Measurements from ENCODE around the gene NR2E3. TPM values are rescaled to one million over a fixed set of nuclear protein-coding genes. Genes with fewer than 3 reads are reported as not detected.

Gene NR2E3
- total RNA-seq, 2 experiments from 2014 or later = not detected

- Histone ChIP-seq H3K4me3 (ENCODE audit: low read depth, low read length, poor library complexity, severe bottlenecking) (no peak overlapping the region), H3K36me3 (ENCODE audit: insufficient read depth, low read length) (peaks cover 11% of the 10 kb centered on the region), H3K27ac (ENCODE audit: low read depth, low read length, poor library complexity, severe bottlenecking) (no peak overlapping the region), H4K20me1 (ENCODE audit: insufficient read depth, low read length) (no peaks in the 10 kb centered on the region), H3K79me2 (ENCODE audit: insufficient read depth, low read depth, low read length) (no peaks in the 10 kb centered on the region), H2AFZ (ENCODE audit: low read length) (no peak overlapping the region), H3K4me2 (ENCODE audit: low read length) (no peak overlapping the region), H3K9me3 (ENCODE audit: low read length) (peaks cover 8% of the 10 kb centered on the region; the same call in 1 of the 2 replicates), H3K9me2 (ENCODE audit: insufficient read depth, low read length) (no peaks in the 10 kb centered on the region), H3K4me1 (ENCODE audit: insufficient read depth, low read length, poor library complexity, severe bottlenecking) (no peaks in the 10 kb centered on the region)
- no peak for DNase-seq (ENCODE audit: low spot score)
- CTCF ChIA-PET (ENCODE audit: unreplicated experiment) = no interaction called here
- POLR2A ChIA-PET = interaction anchor here (0.6 to 1.2 kb wide), 2 partner anchors 178 to 711 kb away, joined by 3 to 5 read pairs; no protein-coding TSS in a partner anchor
- BruUV-seq (replicated peaks) = no TSS peak
- intact Hi-C loops (cut with micrococcal nuclease; ENCODE audit: unreplicated experiment) = no loop called here
- TF ChIP-seq CTCF (conservative IDR thresholded peaks at IDR 0.05; ENCODE audit: low read length) (no peak), EZH2phosphoT487 (IDR thresholded peaks at IDR 0.05; ENCODE audit: borderline replicate concordance, low read depth, low read length) (no peak)
Observed at GRCh38 chr15:71817351-71817750, 7.0 kb downstream of the NR2E3 start.

- H4K20me1 ChIP-seq (ENCODE audit: insufficient read depth, low read length) = no peaks in the 10 kb centered on the region
- BruUV-seq (replicated peaks) = no TSS peak
- no peak overlapping the region for H3K27ac ChIP-seq (ENCODE audit: low read depth, low read length, poor library complexity, severe bottlenecking)
- no peak for DNase-seq (ENCODE audit: low spot score)
- peaks cover 8% of the 10 kb centered on the region; the same call in 1 of the 2 replicates for H3K9me3 ChIP-seq (ENCODE audit: low read length)
- intact Hi-C loops (cut with micrococcal nuclease; ENCODE audit: unreplicated experiment) = no loop called here
- no peak for TF ChIP-seq EZH2phosphoT487 (IDR thresholded peaks at IDR 0.05; ENCODE audit: borderline replicate concordance, low read depth, low read length)
- TF ChIP-seq CTCF (conservative IDR thresholded peaks at IDR 0.05; ENCODE audit: low read length) = no peak
- H3K36me3 ChIP-seq (ENCODE audit: insufficient read depth, low read length) = peaks cover 22% of the 10 kb centered on the region
- no peaks in the 10 kb centered on the region for H3K79me2 ChIP-seq (ENCODE audit: insufficient read depth, low read depth, low read length)
- no peak overlapping the region for H3K4me3 ChIP-seq (ENCODE audit: low read depth, low read length, poor library complexity, severe bottlenecking)
- no peaks in the 10 kb centered on the region for H3K9me2 ChIP-seq (ENCODE audit: insufficient read depth, low read length)
- no peaks in the 10 kb centered on the region for H3K4me1 ChIP-seq (ENCODE audit: insufficient read depth, low read length, poor library complexity, severe bottlenecking)
- no peak overlapping the region for H3K4me2 ChIP-seq (ENCODE audit: low read length)
- ChIA-PET CTCF (ENCODE audit: unreplicated experiment) (no interaction called here), POLR2A (no interaction called here)
- H2AFZ ChIP-seq (ENCODE audit: low read length) = no peak overlapping the region
Observed at GRCh38 chr15:71820127-71820526, 9.8 kb downstream of the NR2E3 start.

GRCh38 chr15:71821547-71822129 lies 11.3 kb downstream of the NR2E3 start:
- Histone ChIP-seq H3K4me2 (ENCODE audit: low read length) (no peak overlapping the region), H3K4me3 (ENCODE audit: low read depth, low read length, poor library complexity, severe bottlenecking) (no peak overlapping the region), H2AFZ (ENCODE audit: low read length) (no peak overlapping the region), H3K79me2 (ENCODE audit: insufficient read depth, low read depth, low read length) (no peaks in the 10 kb centered on the region), H3K27ac (ENCODE audit: low read depth, low read length, poor library complexity, severe bottlenecking) (no peak overlapping the region), H3K4me1 (ENCODE audit: insufficient read depth, low read length, poor library complexity, severe bottlenecking) (no peaks in the 10 kb centered on the region), H3K36me3 (ENCODE audit: insufficient read depth, low read length) (peaks cover 35% of the 10 kb centered on the region), H3K9me3 (ENCODE audit: low read length) (peaks cover 8% of the 10 kb centered on the region; the same call in 1 of the 2 replicates), H3K9me2 (ENCODE audit: insufficient read depth, low read length) (no peaks in the 10 kb centered on the region), H4K20me1 (ENCODE audit: insufficient read depth, low read length) (no peaks in the 10 kb centered on the region)
- TF ChIP-seq CTCF (conservative IDR thresholded peaks at IDR 0.05; ENCODE audit: low read length) = no peak
- no peak for TF ChIP-seq EZH2phosphoT487 (IDR thresholded peaks at IDR 0.05; ENCODE audit: borderline replicate concordance, low read depth, low read length)
- ChIA-PET POLR2A (no interaction called here), CTCF (ENCODE audit: unreplicated experiment) (no interaction called here)
- BruUV-seq (replicated peaks) = no TSS peak
- no peak for DNase-seq (ENCODE audit: low spot score)
- intact Hi-C loops (cut with micrococcal nuclease; ENCODE audit: unreplicated experiment) = no loop called here

Data from OCI-LY7 (cell line).